SJCRH30 (cell line): ENCODE results near the gene FUT8. TPM values are rescaled to one million over a fixed set of nuclear protein-coding genes. Genes with fewer than 3 reads are reported as not detected.
A peak's percentile ranks its signal among the peaks of the same experiment; 100 is the strongest.
"Not testable (repeated sequence)": the region's sequence is repeated elsewhere in the genome, so short reads cannot be mapped to it uniquely, and the experiment has no call there.

Experiments used
- DNase-seq, 2 experiments: peaks; one replicate each; pipeline ENCODE4 v3.0.0-alpha.2; 2015 to 2020
- H3K27ac ChIP-seq: fragments of 250-450 bp; sonication (Bioruptor Pico); 2 replicates; pipeline ENCODE4 v1.5.1; 2020; ENCODE audit warnings: mild to moderate bottlenecking, moderate library complexity
- H3K27me3 ChIP-seq: fragments of 250-450 bp; sonication (Bioruptor Pico); 2 replicates; pipeline ENCODE4 v1.5.1; 2020; ENCODE audit warnings: mild to moderate bottlenecking, moderate library complexity
- H3K36me3 ChIP-seq: fragments of 250-450 bp; sonication (Bioruptor Pico); 2 replicates; pipeline ENCODE4 v1.5.1; 2020; ENCODE audit warnings: mild to moderate bottlenecking, moderate library complexity
- H3K4me1 ChIP-seq: fragments of 250-450 bp; sonication (Bioruptor Pico); 2 replicates; pipeline ENCODE4 v1.5.1; 2020; ENCODE audit warnings: mild to moderate bottlenecking, moderate library complexity
- H3K4me3 ChIP-seq: fragments of 250-450 bp; sonication (Bioruptor Pico); 2 replicates; pipeline ENCODE4 v1.5.1; 2020; ENCODE audit warnings: mild to moderate bottlenecking, moderate library complexity
- H3K9me3 ChIP-seq: fragments of 250-450 bp; sonication (Bioruptor Pico); replicated peaks from 2 replicates; pipeline ENCODE4 v1.5.1; 2020; ENCODE audit warnings: mild to moderate bottlenecking, moderate library complexity
- total RNA-seq: library from RNA; depleted of rRNA; stranded (reverse); fragments of >200 nt; shearing (Covaris generic); gene quantifications from 2 replicates; pipeline ENCODE4 v1.2.3, GENCODE V29; 2014

Gene FUT8
- total RNA-seq, 1 experiment from 2014 or later, result 11.0 TPM

DNA sequence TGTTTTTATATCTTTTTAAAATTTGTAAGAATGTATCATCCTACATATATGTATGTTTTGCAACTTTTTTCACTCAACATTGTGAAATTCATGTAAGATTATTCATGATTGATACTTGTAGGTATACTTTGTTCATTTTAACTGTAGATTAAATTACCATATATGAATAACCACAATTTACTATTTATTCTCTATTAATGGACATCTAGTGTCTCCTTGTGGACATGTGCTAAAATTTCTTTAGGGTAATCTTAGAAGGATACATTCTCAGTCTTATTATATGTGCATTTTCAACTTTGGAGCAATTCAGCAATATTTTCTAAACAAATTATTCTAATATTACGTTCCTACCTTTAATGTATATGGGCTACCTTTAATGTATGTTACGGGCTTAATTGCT, 192.4 kb downstream of the FUT8 start:
- no peaks in the 10 kb centered on the region for H3K36me3 ChIP-seq

DNA sequence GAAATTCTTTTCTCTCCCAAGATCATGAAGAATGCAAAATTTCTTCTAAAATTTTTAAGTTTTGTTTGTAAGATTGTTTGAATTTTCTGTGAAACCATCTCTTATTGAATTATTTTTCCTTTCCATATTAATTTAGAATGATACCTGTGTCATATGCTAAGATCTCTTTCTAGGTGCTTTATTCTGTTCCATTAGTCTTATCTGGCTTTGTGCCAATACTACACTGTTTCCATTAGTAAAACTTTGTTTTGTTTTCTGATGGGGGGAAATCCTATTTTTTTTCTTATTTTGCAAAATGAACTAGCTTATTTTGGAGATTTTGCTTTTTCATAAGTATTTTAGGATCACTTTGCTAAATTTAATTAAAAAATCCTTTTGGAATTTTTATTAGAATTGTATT, 193.9 kb downstream of the FUT8 start:
- no peak for DNase-seq

More for the DNA sequence above, 192.4 kb downstream of the FUT8 start:
- no peaks in the 10 kb centered on the region for H3K27me3 ChIP-seq
- DNase-seq, result no peak
- H3K4me3 ChIP-seq, result no peak overlapping the region
- H3K9me3 ChIP-seq, result no peaks in the 10 kb centered on the region
- no peak overlapping the region for H3K27ac ChIP-seq
- H3K4me1 ChIP-seq, result no peaks in the 10 kb centered on the region

DNA sequence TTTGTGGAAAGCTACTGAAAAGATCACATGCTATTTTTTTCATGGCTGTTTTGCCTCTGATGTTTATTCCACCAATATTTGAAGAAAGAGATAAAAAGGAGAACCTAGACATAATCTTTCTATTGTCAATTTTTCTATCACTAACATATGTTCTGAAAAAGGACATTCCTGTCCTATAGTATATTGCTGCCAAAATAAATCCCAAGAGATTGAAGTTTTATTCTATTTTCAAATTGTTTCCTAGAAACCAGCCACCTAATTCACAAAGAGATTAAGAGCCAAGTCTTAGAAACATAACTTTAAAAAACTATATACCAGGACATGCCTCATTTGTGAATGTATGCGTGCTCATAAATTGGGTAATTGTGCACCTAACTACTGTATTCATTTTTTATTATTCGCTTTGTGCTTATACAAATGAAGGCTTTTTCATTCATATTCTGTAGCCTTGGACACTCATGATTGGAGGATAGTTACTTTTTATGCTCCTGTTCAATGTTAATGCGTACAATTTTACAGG, 200.7 kb downstream of the FUT8 start:
- DNase-seq, result no peak
- no peaks in the 10 kb centered on the region for H3K27me3 ChIP-seq
- no peaks in the 10 kb centered on the region for H3K9me3 ChIP-seq

More for the DNA sequence above, 193.9 kb downstream of the FUT8 start:
- no peaks in the 10 kb centered on the region for H3K9me3 ChIP-seq
- no peaks in the 10 kb centered on the region for H3K27me3 ChIP-seq
- no peaks in the 10 kb centered on the region for H3K4me1 ChIP-seq
- H3K27ac ChIP-seq, result no peak overlapping the region
- H3K36me3 ChIP-seq, result no peaks in the 10 kb centered on the region
- no peak overlapping the region for H3K4me3 ChIP-seq

DNA sequence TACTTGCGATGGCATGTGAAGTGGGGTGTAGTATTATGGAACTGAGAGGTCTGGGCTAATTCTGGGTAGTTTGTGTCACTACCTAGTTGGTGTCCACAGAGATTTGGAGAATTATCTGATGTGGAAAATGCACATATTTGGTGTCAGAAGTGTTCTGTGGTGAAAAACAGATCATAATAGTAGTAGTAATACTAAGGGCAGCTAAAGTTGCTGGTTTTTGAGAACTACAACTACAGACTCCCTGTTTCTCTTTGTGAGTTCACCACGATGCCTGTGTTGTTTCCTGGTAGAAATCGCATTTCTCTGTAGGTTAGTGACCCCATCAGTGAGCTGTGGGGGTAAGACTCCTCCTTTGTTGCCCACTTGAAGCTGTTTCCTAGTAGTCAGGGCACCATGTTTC, 206.5 kb downstream of the FUT8 start:
- Histone ChIP-seq H3K27me3 (no peaks in the 10 kb centered on the region), H3K9me3 (no peaks in the 10 kb centered on the region), H3K4me1 (no peaks in the 10 kb centered on the region), H3K27ac (no peak overlapping the region), H3K4me3 (no peak overlapping the region), H3K36me3 (no peaks in the 10 kb centered on the region)
- DNase-seq, result no peak

More for the DNA sequence above, 200.7 kb downstream of the FUT8 start:
- no peak overlapping the region for H3K4me3 ChIP-seq
- no peak overlapping the region for H3K27ac ChIP-seq
- H3K36me3 ChIP-seq, result no peaks in the 10 kb centered on the region
- H3K4me1 ChIP-seq, result no peaks in the 10 kb centered on the region

DNA sequence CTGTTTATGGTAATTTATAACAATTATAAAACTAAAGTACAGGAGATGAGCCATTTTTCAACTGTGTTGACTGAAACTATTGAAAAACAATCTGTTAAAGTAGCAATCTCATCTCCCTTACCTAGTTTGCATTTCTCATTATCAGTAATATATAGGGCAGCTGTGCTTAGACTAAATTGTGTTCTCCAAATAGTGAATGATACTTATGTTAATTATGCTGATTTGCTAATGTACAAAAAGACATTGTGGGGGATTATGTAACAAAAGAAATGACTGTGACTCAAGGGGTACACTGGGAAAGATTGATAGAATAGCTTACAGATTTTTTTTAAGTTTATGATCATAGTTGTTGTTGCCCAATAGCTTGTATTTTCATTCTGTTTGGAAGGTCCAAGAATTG, 207.7 kb downstream of the FUT8 start:
- no peaks in the 10 kb centered on the region for H3K36me3 ChIP-seq

DNA sequence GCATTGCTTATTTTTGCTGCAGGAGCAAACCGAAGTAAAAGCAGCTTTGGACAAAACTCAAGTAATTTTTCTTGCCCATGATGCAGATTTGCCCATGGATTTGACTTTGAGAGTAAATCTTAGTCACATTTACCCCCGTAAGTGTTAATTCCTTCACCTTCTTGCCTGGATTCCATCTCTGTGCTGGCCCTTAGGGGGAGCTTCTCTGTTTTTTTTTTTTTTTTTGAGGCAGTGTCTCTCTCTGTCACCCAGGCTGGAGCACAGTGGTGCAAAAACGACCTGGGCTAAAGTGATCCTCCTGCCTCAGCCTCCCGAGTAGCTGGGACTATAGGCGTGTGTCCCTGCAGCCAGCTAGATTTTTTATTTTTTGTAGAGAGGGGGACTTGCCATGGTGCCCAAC, 210.2 kb downstream of the FUT8 start:
- no peaks in the 10 kb centered on the region for H3K4me1 ChIP-seq
- DNase-seq, result no peak
- H3K27ac ChIP-seq, result no peak overlapping the region
- H3K36me3 ChIP-seq, result no peaks in the 10 kb centered on the region
- H3K4me3 ChIP-seq, result no peak overlapping the region
- no peaks in the 10 kb centered on the region for H3K27me3 ChIP-seq
- no peaks in the 10 kb centered on the region for H3K9me3 ChIP-seq

More for the DNA sequence above, 207.7 kb downstream of the FUT8 start:
- H3K27me3 ChIP-seq, result no peaks in the 10 kb centered on the region
- H3K4me1 ChIP-seq, result no peaks in the 10 kb centered on the region
- no peak overlapping the region for H3K4me3 ChIP-seq
- H3K9me3 ChIP-seq, result no peaks in the 10 kb centered on the region
- no peak overlapping the region for H3K27ac ChIP-seq
- DNase-seq, result no peak

DNA sequence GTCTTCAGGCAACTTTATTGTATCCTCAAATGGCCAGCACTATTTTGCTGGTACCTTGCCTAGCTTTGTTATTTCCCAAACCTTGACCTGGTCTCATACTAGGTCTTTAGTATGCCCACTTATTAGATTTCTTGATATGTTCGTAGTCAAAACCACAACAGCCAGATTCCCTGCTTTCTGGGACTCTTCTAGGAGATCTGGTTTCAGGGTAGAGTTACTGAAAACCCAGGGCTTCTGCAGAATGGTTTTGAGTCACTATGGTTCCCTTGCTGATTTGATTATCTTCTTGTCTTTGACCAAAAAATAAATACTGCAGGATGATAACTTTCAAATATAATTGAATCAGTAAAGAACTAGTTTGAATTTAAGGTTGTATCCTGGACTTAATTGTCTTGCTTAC, 211.2 kb downstream of the FUT8 start:
- Histone ChIP-seq H3K36me3 (no peaks in the 10 kb centered on the region), H3K27me3 (no peaks in the 10 kb centered on the region), H3K9me3 (no peaks in the 10 kb centered on the region), H3K4me1 (no peaks in the 10 kb centered on the region), H3K27ac (no peak overlapping the region), H3K4me3 (no peak overlapping the region)
- DNase-seq, result no peak

DNA sequence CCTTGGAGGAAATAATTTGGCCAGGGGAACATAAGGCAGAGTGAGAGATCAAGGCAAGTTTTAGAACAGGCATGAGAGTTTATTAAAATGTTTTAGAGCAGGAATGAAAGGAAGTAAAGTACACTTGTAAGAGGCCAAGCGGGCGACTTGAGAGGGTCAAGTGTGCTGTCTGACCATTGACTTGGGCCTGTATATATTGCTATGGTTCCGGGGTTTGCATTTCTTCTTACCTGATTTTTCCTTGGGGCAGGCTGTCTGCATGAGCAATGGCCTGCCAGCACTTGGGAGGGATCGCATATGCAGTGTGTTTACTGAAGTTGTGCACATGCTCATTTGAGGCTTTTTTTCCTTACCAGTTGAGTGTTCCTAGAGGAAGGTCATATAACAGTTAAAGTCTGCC, 214.8 kb downstream of the FUT8 start:
- no peaks in the 10 kb centered on the region for H3K36me3 ChIP-seq
- no peak overlapping the region for H3K27ac ChIP-seq
- H3K27me3 ChIP-seq, result no peaks in the 10 kb centered on the region
- H3K4me1 ChIP-seq, result no peaks in the 10 kb centered on the region
- DNase-seq, result no peak
- H3K4me3 ChIP-seq, result no peak overlapping the region
- H3K9me3 ChIP-seq, result no peaks in the 10 kb centered on the region

DNA sequence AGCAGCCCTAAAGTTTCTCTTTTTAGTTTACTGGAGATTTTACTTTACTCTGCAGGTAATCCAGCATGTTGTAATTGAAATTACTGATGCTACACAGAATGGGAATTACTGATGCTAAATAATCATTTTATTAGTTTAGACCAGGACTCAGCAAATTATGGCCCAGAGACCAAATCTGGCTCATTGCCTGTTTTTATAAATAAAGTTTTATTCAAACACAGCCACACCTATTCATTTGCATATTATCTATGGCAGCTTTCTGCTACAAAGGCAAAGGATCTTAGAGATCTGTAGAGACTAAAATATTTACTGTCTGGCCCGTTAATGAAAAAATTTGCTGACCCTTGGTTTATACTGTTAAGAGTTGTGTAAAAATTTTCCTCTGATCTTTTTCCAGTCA, 216.1 kb downstream of the FUT8 start:
- no peaks in the 10 kb centered on the region for H3K27me3 ChIP-seq

DNA sequence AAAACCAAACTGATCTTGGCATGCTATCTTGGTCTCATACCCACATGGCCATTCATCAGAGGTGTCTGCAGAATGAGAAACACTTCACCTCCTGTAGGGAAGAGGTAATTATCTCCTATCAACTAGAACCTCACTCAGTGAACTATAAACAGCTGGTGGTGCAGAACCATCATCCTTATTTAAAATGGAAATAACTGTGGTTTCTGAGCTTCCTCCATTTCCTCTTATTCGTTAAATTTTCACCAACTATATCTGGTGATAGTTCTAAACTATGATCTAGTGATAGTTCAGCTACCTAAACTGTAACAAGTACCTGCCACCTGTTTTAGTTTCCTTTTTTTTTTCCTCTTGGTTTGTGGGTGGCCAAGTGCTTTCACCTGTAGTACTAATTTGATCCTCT, 218.5 kb downstream of the FUT8 start:
- Histone ChIP-seq H3K4me3 (no peak overlapping the region), H3K36me3 (no peaks in the 10 kb centered on the region), H3K27ac (no peak overlapping the region), H3K27me3 (no peaks in the 10 kb centered on the region), H3K9me3 (no peaks in the 10 kb centered on the region), H3K4me1 (no peaks in the 10 kb centered on the region)
- DNase-seq, result no peak

More for the DNA sequence above, 216.1 kb downstream of the FUT8 start:
- Histone ChIP-seq H3K36me3 (no peaks in the 10 kb centered on the region), H3K27ac (no peak overlapping the region), H3K4me3 (no peak overlapping the region), H3K4me1 (no peaks in the 10 kb centered on the region), H3K9me3 (no peaks in the 10 kb centered on the region)
- DNase-seq, result no peak

DNA sequence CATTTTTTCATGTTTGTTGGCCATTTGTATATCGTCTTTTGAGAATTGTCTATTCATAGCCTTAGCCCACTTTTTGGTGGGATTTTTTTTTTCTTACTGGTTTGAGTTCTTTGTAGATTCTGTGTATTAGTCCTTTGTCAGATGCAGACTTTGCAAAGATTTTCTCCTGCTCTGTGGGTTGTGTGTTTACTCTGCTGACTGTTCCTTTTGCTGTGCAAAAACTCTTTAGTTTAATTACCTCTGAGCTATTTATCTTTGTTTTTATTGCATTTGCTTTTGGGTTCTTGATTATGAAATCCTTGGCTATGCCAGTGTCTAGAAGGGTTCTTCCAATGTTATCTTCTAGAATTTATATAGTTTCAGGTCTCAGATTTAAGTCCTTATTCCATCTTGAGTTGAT, 220.0 kb downstream of the FUT8 start:
- no peaks in the 10 kb centered on the region for H3K9me3 ChIP-seq
- no peak for DNase-seq
- H3K27ac ChIP-seq, result no peak overlapping the region
- no peaks in the 10 kb centered on the region for H3K27me3 ChIP-seq
- no peak overlapping the region for H3K4me3 ChIP-seq
- no peaks in the 10 kb centered on the region for H3K4me1 ChIP-seq
- H3K36me3 ChIP-seq, result no peaks in the 10 kb centered on the region

DNA sequence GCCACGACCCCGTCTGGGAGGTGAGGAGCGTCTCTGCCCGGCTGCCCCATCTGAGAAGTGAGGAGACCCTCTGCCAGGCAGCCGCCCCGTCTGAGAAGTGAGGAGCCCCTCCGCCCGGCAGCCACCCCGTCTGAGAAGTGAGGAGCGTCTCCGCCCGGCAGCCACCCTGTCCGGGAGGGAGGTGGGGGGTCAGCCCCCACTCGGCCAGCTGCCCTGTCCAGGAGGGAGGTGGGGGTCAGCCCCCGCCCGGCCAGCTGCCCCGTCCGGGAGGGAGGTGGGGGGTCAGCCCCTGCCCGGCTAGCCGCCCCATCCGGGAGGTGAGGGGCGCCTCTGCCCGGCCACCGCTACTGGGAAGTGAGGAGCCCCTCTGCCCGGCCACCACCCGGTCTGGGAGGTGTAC, 221.1 kb downstream of the FUT8 start:
- not testable (repeated sequence) for H3K4me1 ChIP-seq, H3K27ac ChIP-seq, H3K27me3 ChIP-seq, H3K9me3 ChIP-seq, DNase-seq, H3K36me3 ChIP-seq, H3K4me3 ChIP-seq

DNA sequence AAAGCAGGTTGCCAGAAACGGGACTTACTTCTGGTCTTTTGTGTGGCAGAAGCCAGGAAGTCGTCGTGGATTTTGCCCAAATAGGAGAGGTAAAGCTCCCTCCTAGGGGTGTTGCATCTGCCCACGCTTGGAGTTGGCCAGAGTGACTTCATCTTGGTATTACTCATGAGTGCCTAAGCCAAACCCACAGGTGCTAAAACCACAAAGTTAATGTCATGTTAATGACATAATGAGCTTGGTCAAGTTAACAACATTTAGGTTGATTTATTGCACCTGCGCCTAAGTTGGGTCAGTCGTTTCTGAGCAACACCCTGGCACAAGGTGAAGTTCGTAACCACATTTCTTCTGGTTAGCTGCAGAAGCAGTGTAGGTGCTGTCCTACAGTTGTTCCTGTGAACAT, 225.2 kb downstream of the FUT8 start:
- no peaks in the 10 kb centered on the region for H3K27me3 ChIP-seq
- H3K27ac ChIP-seq, result no peak overlapping the region
- no peaks in the 10 kb centered on the region for H3K36me3 ChIP-seq
- DNase-seq, result peak; percentile 4 to 9
- no peaks in the 10 kb centered on the region for H3K9me3 ChIP-seq
- no peaks in the 10 kb centered on the region for H3K4me1 ChIP-seq
- no peak overlapping the region for H3K4me3 ChIP-seq

DNA sequence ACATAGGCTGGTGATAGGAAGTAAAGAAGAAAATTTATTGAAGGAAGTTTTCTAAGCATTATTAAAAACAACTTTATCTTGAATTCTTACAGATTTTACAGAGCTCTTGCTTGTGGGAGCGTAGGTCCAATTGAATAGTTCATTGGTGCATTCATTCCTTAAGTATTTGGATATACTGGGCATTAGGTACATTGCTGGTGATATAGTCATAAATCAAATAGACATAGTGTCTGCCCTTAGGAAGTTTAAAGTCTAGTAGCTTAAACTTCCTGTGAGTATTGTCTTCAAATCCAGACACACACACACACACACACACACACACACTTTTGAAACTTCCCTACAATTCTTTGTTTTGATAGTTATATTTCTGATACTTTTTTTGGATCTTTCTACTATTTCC, 226.7 kb downstream of the FUT8 start:
- Histone ChIP-seq H3K9me3 (no peaks in the 10 kb centered on the region), H3K4me3 (no peak overlapping the region), H3K36me3 (no peaks in the 10 kb centered on the region), H3K4me1 (no peaks in the 10 kb centered on the region), H3K27ac (no peak overlapping the region), H3K27me3 (no peaks in the 10 kb centered on the region)
- no peak for DNase-seq

DNA sequence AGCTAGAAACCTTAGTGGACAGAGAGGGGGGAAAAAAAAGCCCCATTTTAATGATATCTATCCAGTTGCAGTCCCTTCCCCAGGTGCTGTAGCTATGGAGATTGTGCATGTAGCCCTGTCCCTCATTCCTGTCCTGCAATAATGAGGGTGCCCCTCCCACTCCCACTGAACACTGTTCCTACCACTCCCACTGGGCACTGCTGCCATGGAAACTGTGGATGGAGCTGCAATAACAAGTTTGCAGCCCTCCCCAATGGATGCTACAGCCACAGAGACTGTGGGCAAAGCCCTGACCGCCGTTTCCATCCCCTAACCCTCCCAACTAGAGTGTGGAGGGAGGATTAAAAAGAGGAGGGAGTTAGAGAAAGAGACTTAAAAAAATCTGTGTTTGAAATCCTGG, 238.3 kb downstream of the FUT8 start:
- H3K27me3 ChIP-seq, result no peaks in the 10 kb centered on the region
- H3K4me3 ChIP-seq, result no peak overlapping the region
- H3K9me3 ChIP-seq, result no peaks in the 10 kb centered on the region
- DNase-seq, result no peak
- H3K36me3 ChIP-seq, result no peaks in the 10 kb centered on the region
- no peak overlapping the region for H3K27ac ChIP-seq
- no peaks in the 10 kb centered on the region for H3K4me1 ChIP-seq

DNA sequence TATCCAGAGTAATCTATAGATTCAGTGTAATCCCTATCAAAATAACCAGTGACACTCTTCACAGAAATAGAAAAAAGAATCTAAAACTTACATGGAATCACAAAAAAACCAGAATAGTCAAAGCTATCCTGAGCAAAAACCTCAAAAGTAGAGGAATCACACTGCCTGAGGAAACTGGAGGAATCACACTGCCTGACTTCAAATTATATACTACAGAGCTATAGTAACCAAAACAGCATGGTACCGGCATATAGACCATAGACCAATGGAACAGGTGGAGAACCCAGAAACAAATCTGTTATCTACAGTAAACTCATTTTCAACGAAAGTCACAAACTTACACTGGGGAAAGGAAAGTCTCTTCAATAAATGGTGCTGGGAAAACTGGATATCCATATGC, 244.0 kb downstream of the FUT8 start:
- Histone ChIP-seq H3K36me3 (no peaks in the 10 kb centered on the region), H3K4me3 (no peak overlapping the region), H3K27me3 (no peaks in the 10 kb centered on the region), H3K4me1 (no peaks in the 10 kb centered on the region), H3K27ac (no peak overlapping the region), H3K9me3 (no peaks in the 10 kb centered on the region)
- DNase-seq, result no peak
